SH-SY5Y (cell line): Measurements from ENCODE around the gene SELENOM.

Source experiments
- GATA2 ChIP-seq: IDR thresholded peaks from 2 replicates; pipeline ENCODE4 v1.6.1; 2011; ENCODE audit warnings: mild to moderate bottlenecking, low read depth, low read length
- GATA3 ChIP-seq: IDR thresholded peaks from 2 replicates; pipeline ENCODE4 v1.6.1; 2011; ENCODE audit warnings: low read depth, mild to moderate bottlenecking, low read length, moderate library complexity

- TF ChIP-seq GATA2 (peak; percentile 52; the same call in 1 of the 2 replicates), GATA3 (no peak)
These were observed 23.5 kb upstream of the SELENOM start for GRCh38 chr22:31130873-31131272.
